Chondrocyte (in vitro differentiated cells): ENCODE measurements around the gene RAP1B. TPM values are rescaled to one million over a fixed set of nuclear protein-coding genes. Genes with fewer than 3 reads are reported as not detected.
A peak's percentile ranks its signal among the peaks of the same experiment; 100 is the strongest.

ENCODE experiments used
- DNase-seq: peaks from one replicate; pipeline ENCODE4 v3.0.0; 2021; ENCODE audit warnings: mixed read lengths, low spot score
- H3K27ac Mint-ChIP-seq: one replicate; pipeline ENCODE4 v1.8.0; 2021; ENCODE audit warnings: mild to moderate bottlenecking, moderate library complexity, mixed read lengths; ENCODE audit not compliant: unreplicated experiment
- H3K27me3 Mint-ChIP-seq: 2 replicates; pipeline ENCODE4 v1.8.0; 2021; ENCODE audit warnings: low read depth, mixed read lengths
- H3K36me3 Mint-ChIP-seq: 2 replicates; pipeline ENCODE4 v1.8.0; 2021; ENCODE audit warnings: low read depth, mixed read lengths
- H3K4me1 Mint-ChIP-seq: 2 replicates; pipeline ENCODE4 v1.8.0; 2021; ENCODE audit warnings: low read depth, mild to moderate bottlenecking, mixed read lengths
- H3K4me3 Mint-ChIP-seq: one replicate; pipeline ENCODE4 v1.8.0; 2021; ENCODE audit warnings: mild to moderate bottlenecking, moderate library complexity, mixed read lengths; ENCODE audit not compliant: unreplicated experiment
- H3K9me3 Mint-ChIP-seq: 2 replicates; pipeline ENCODE4 v1.8.0; 2021; ENCODE audit warnings: low read depth, mixed read lengths
- total RNA-seq: library from RNA; stranded (reverse); gene quantifications from 3 replicates; pipeline ENCODE4 v1.2.1, GENCODE V29; 2021
- TF ChIP-seq, protein P1 (sequence below): fragments of 200-600 bp; sonication (generic); IDR thresholded peaks from 2 replicates; pipeline ENCODE4 v1.5.0; 2021; ENCODE audit warnings: antibody characterized with exemption, mild to moderate bottlenecking, moderate library complexity

Gene RAP1B
- total RNA-seq, 1 donor from 2014 or later: 239 TPM

DNA sequence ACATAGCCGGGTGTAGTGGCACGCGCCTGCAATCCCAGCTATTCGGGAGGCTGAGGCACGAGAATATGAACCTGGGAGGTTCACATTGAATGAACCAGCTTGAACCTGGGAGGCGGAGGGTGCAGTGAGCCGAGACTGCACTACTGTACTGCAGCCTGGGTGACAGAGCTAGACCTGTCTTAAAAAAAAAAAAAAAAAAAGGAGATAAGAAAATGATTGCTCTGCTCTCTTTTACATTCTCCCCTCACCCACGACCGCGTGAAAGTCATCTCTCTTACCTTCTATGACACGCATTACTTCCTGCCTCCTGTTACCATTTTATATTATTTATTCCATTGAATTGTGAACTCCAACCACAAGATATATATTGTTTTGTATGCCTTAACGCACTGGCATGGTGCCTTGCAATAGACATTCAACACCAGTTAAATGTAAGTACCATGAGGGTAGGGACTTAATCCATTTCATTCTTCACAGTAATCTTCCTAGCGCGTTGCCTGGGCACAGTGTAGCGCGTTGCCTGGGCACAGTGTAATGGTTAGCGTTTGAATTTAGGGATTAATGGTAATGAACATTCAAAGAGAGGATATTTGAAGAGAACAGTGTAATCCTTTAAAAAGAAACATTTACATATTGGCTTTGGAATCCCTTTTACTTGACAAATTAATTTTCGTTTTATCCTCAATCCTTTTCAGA lies 2.7 kb downstream of the RAP1B start:
- Mint-ChIP-seq H3K4me1 (peaks cover 58% of the 10 kb centered on the region), H3K36me3 (peaks cover 6% of the 10 kb centered on the region), H3K27me3 (no peaks in the 10 kb centered on the region), H3K27ac (peak overlapping the region; percentile 98), H3K4me3 (peak overlapping the region; percentile 87), H3K9me3 (no peaks in the 10 kb centered on the region)
- DNase-seq: no peak
- TF ChIP-seq, protein P1, sequence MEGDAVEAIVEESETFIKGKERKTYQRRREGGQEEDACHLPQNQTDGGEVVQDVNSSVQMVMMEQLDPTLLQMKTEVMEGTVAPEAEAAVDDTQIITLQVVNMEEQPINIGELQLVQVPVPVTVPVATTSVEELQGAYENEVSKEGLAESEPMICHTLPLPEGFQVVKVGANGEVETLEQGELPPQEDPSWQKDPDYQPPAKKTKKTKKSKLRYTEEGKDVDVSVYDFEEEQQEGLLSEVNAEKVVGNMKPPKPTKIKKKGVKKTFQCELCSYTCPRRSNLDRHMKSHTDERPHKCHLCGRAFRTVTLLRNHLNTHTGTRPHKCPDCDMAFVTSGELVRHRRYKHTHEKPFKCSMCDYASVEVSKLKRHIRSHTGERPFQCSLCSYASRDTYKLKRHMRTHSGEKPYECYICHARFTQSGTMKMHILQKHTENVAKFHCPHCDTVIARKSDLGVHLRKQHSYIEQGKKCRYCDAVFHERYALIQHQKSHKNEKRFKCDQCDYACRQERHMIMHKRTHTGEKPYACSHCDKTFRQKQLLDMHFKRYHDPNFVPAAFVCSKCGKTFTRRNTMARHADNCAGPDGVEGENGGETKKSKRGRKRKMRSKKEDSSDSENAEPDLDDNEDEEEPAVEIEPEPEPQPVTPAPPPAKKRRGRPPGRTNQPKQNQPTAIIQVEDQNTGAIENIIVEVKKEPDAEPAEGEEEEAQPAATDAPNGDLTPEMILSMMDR: no peak

DNA sequence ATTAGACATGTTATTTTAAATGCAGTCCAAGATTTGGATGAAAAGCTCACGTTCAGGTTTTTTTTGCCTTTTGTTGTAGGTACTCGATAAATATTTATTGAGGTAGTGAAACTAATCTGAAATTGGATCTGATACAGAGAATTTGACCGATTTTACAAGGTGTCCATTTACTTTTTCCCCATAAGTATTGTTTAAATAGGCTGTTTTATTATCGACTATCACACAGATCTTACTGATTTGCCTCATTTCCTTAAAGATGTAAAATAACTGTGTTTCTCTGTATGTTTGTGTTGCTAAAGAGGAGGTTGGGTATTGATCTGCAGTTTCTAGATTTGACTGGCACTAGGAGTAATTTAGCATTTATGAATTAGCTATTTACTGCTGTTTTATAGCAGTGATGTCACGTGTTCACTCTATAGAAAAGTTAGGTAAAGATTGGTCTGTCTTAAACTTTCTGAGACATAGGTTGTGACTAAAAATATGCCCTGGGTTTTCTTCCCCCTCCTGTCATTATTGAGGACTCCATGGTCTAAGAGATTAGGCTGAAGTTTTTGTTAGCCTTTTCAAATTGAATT lies 3.5 kb downstream of the RAP1B start:
- Mint-ChIP-seq H3K4me1 (peaks cover 66% of the 10 kb centered on the region), H3K4me3 (peak overlapping the region; percentile 45), H3K27me3 (no peaks in the 10 kb centered on the region), H3K9me3 (no peaks in the 10 kb centered on the region), H3K27ac (peak overlapping the region; percentile 91), H3K36me3 (peaks cover 6% of the 10 kb centered on the region)
- TF ChIP-seq, protein P1: no peak
- no peak for DNase-seq

DNA sequence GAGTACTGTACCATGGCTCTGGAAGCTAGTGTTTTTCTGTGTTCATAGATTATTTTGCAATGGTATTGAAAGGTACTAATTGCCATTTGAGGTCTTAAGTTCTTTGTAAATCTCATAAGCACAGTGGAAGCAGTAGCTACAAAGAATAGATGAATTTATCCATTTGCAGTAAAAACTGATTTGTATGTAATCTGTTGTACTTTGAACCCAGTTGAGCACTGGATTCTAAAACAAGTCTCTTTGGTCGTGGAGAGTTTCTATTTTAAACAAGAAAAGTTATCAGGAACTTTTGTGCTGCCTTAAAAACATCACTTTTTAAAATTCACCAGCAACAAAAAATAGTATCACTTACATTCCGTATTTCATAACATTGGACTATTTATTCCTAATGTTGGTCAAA lies 4.1 kb downstream of the RAP1B start:
- DNase-seq: no peak
- TF ChIP-seq, protein P1: no peak
- Mint-ChIP-seq H3K4me1 (peaks cover 70% of the 10 kb centered on the region), H3K27me3 (no peaks in the 10 kb centered on the region), H3K4me3 (peak overlapping the region; percentile 45), H3K36me3 (peaks cover 6% of the 10 kb centered on the region), H3K9me3 (no peaks in the 10 kb centered on the region), H3K27ac (peak overlapping the region; percentile 91)

DNA sequence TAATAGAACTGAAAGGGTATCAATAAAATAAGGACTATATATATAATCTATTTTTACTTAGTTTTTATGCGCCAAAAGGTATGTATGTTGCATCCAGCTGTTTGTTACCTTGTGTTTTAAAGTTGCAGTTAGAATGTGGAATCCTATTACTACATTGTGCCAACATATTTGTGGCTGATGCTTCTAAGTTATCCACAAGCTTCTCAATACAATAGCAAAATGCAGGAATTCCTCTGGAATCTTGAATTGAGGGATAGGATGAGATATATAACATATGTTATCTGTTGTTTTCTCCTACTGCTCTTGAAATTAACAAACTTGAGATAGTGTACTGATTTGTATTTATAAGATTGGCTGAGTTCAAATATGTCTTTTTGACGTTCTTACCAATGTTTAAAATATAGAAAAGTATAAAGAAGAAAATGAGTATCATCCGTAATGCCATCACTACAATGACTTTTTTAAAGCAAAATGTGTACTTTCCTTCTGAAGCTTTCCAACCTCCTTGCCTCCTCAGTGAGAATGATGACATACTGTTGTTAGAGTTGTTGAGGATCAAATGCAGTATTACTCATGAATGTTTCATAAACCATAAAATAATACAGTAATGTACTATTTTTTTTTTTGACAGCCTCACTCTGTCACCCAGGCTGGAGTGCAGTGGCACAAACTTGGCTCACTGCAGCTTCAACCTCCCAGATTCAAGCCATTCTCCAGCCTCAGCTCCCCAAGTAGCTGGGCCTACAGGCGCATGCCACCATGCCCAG lies 6.6 kb downstream of the RAP1B start:
- peaks cover 6% of the 10 kb centered on the region for H3K36me3 Mint-ChIP-seq
- TF ChIP-seq, protein P1: no peak
- H3K27ac Mint-ChIP-seq: peak overlapping the region; percentile 95
- H3K27me3 Mint-ChIP-seq: no peaks in the 10 kb centered on the region
- DNase-seq: no peak
- H3K4me3 Mint-ChIP-seq: no peak overlapping the region
- H3K4me1 Mint-ChIP-seq: peaks cover 84% of the 10 kb centered on the region
- no peaks in the 10 kb centered on the region for H3K9me3 Mint-ChIP-seq

DNA sequence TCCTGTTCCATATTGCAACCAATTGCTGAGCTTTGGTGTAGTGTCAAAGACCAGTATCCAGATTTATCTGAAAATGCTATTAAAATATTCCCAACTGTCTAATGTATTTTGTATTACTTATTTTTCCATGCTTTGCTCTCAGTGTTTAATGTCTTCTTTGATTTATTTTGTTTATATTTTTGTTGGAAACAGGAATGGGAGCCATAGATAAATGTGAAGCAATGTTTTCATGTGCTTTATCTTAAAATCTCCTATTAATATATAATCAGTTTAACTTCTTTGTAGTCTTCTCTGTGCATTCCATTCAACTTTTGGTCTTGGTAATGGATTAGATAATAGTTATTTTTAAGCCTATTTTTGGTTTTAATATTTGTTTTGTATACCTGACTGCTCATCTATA lies 8.8 kb downstream of the RAP1B start:
- Mint-ChIP-seq H3K27me3 (no peaks in the 10 kb centered on the region), H3K27ac (peak overlapping the region; percentile 39), H3K4me3 (no peak overlapping the region), H3K9me3 (no peaks in the 10 kb centered on the region), H3K36me3 (no peaks in the 10 kb centered on the region), H3K4me1 (peaks cover 84% of the 10 kb centered on the region)
- DNase-seq: no peak
- TF ChIP-seq, protein P1: no peak
